Suprapubic skin (tissue), 3 donors: Measurements from ENCODE around the gene PTPRD.

Experiments
- CTCF ChIP-seq, 2 donors: fragments of 200-600 bp in 1 of 2; fragments of 450-650 bp in 1 of 2; sonication (generic) in 1 of 2; IDR thresholded peaks; one replicate each; pipeline ENCODE4 v1.5.1; 2016 to 2019; ENCODE audit warnings: antibody characterized with exemption in 2 of 2, mild to moderate bottlenecking in 1 of 2, moderate library complexity in 1 of 2
- POLR2A ChIP-seq, 2 donors: fragments of 450-650 bp; IDR thresholded peaks; one replicate each; pipeline ENCODE4 v1.6.1; 2017; ENCODE audit warnings: antibody characterized with exemption in 2 of 2, mild to moderate bottlenecking in 2 of 2, moderate library complexity in 2 of 2

DNA sequence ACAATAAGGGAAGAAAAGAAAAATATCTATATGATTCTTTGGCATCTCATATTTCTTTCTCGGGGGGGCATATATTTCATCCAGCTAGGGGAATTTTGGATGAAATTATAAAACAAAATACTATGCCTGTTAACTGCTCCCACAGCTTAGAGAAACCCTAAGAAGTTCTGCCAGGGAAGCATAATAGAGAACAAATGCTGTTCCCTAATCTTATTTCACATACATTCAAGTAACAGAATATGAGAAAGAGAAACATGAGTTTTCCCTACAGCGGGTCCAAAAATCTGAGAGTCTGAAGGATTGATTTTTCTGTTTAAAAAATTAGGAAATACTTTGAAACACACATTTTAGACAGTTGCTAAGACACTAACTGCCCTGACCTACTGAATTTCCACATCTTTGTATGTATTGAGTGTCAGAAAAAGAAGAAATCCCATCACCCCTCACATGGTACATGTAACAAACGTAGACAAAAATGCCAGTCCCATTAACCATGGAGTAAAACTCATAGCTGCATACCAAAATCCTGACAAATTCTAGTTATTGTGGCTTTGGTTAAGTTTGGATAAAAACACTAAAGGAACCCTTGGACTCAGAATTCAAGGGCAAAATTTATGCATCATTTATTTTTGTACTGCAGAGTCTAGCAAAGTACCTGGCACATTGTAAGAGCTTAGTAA lies 2193.1 kb downstream of the PTPRD start:
- TF ChIP-seq CTCF (IDR thresholded peaks at IDR 0.05) (no peak), POLR2A (IDR thresholded peaks at IDR 0.05) (no peak)
